HG03159 (cell line): ENCODE data around the gene BNC2.

ENCODE experiments used
- ATAC-seq: cut with Tn5 transposase; IDR thresholded peaks from one replicate; pipeline ENCODE4 v1.9.1; 2021; ENCODE audit warnings: mild to moderate bottlenecking, moderate library complexity; ENCODE audit not compliant: unreplicated experiment

BNC2 gene

DNA sequence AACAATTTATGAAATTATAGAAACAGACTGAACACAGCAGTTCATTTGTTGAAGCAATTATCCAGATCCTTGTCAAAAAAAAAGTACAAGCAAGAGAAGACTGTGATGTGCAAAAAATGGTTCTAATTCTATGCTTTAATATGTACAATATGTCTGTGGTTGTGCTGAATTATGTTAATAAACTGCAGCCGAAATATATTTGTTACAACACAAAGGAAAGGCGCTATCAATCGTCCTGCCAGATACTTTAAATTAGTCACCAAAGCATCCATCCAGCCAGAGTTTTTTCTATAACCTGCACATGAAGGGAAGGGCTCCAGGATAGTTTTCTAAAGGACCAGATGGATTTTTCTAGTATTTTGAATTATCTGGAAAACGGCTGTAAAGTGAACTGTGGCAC is 259.5 kb downstream of the BNC2 start:
- no peak for ATAC-seq

DNA sequence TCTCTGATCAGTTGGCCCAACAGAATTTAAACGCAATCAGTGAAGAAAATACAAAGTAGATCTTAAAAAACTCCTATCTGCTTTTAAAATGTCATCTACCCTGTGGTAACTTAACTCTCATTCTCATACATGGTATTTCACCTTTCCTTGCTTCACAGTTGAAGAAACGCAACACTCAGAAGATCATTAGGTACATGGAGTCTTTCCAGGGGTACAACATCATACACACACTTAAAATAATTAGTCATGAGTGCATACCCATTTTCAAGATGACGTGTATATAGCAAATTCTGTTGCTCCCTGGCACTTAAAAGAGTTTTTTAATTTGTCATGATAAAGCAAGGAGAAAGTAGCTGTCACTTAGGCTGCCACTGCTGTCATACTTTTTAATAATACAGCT is 259.9 kb downstream of the BNC2 start:
- no peak for ATAC-seq

DNA sequence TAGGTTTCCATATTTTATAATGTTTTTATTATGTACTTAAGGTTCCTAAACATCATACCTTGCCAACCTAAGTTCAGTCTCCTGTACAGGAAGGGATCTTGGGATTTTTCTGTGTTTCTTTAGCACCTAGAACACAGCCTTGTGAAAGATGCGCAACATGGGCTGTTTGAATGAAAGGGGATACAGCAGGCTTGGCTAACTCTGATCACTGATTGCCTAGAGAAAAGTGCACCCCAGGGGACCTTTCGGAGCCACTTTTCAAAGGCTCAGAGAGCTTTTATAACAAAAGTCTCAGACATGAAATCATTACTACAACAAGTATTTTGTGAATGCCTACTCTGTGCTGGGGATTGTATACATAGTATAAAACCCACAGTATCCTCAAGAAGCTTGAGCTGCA is 261.6 kb downstream of the BNC2 start:
- ATAC-seq = no peak

DNA sequence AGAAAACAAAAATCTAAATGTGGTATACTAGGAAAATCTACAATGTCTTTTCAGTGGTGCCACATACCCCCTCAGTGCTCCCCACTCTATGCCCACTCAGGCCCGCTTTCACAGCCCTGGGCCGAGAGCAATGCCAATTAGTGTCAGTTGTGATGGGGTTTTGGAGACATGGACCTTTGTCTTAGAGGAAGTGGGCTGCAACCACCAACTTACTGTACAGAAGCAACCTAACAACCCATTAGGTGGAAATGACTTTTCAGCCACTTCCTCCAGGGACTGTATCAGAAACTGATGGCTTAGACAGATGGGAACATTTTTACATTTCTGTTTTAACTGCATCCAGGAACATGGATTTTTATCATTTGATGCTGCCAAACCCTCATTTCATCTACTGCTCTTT is 268.0 kb downstream of the BNC2 start:
- no peak for ATAC-seq

DNA sequence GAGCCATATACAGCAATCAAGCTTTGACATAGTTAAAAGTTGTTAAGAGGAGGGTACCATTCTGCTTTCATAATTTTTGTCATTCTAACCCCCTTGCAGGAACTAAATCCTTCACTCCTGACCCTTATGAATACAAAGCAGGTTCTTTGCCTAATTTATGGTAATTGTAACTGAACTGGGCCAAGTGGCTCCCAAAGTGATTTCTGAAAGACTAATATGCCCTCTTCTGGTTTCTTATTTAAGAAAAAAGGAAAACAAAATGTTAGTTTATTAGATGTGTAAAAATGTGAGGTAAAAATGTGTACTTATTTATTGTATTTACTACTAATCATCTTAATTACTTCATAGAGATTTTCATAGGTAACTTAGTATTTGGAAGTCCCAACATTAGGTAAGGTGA is 268.5 kb downstream of the BNC2 start:
- no peak for ATAC-seq

DNA sequence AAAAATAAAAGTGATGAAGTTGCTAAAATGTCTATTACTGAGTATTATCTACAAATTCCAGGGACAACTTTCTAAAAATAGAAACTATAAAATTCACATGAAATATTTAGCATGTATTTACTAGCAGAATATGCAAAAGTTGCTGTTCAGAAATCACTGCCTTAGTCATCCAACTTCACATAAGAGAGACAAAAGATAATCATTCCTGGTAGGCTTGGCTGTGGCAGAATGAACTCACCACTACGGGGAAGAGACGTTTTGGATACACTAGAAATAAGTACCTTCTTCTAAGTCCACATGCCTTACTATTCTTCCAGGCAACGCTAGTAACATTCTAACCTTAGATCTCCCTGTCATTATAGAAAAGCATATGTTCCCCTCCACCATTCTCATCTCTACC is 272.2 kb downstream of the BNC2 start:
- no peak for ATAC-seq

DNA sequence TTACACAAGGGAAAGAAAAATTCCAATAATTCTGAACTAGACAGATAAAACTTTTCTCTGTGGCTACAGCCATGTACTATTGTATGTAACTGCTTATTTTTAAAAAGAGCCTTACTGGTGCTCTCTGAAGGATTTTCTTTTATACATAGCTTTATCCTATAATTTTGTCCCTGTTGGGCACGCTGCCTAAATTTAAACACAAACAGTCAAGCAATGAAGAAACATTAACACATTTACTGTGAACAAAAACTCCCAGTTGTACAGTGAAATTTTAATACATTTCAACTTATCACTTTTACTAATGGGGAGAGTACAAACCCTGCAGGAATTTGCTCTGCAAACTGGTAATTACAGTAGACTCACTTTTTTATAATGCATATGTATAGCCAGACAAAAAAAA is 273.3 kb downstream of the BNC2 start:
- no peak for ATAC-seq

DNA sequence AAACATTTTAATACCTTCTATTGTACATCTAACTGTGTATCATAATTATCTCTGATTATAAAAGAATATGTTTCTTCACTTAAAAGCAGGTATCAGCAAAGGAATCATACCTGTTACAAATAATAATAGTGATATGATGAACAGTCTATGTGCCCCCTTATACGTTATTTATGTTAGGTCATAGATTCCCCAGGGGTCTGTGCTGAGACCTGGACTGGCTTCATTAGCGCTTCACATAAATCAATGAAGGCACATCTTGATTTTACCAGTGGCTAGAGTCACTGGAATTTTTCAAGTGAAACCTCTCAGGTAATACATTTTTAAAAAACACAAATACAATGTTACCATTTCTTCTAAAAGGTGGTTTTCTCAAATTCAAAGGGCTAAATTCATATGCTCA is 275.2 kb downstream of the BNC2 start:
- ATAC-seq = no peak

DNA sequence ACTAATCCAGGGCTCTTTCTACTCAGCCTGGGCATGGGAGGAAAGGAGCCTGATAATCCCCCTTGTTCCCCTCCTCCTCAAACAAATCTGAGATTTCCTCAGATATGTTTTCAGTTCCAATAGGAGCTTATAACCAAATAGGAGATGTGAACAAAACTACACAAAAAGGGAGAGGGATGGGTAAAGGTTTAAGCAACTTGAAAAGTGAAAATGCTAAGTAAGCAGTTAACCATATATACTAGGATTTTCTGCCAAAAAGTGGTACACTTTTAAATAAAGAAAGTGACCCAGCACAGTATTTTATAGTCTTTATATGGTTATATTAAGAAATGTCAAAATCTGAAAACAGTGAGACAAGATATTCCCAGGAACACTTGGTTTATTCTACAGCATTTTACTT is 275.7 kb downstream of the BNC2 start:
- no peak for ATAC-seq

DNA sequence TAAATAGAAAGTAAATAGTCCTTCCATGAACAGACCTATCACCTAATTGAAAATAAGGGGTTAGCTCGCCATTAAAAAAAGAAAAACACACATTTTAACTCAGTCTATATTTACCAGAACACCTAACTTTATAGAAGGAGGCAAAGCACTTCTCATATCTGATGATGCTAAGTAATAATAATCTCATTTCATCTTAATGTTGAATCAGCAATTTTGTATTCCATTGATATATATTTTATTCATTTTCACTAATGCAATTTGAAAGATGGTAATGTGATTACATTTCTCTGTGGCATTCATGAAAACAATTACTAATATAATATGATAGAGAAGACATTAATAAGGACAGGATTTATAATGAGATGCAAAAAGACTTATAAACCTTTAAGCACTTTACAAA is 276.7 kb downstream of the BNC2 start:
- no peak for ATAC-seq

DNA sequence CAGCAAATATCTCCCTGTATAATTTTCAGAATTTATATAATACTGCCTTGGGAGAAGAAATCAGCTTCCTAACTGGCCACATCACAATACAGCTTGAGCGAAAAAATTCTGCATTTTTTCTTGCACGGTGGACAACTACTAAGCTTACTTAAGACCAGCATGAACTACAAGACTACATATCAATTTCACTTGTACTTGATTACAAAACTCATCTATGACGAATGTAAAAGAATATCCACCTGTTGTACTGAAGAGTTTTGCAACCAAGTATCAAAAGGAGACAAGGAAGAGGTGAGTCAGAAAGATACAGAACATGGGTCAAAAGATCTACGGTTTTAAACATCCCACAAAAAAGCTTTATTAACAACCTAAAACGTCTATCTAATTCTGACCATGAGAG is 279.4 kb downstream of the BNC2 start:
- no peak for ATAC-seq

DNA sequence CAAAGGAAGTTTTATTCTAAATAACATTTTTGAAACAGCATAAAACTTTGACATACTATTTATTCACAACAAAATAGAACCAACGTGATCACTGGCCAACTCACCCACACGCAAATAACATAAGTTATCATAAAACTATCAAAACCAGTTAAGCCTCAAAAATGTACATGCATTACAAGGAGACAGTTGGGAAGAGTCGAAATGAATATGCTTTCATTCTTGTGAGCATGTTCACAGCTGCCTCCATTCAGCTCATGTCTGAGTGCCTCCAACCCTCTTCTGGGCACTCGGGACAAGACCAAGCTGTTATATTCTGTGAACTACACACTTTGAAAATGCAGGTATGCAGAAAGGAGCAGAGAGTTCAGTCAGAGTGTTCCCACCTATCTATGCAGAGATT is 284.9 kb downstream of the BNC2 start:
- no peak for ATAC-seq

DNA sequence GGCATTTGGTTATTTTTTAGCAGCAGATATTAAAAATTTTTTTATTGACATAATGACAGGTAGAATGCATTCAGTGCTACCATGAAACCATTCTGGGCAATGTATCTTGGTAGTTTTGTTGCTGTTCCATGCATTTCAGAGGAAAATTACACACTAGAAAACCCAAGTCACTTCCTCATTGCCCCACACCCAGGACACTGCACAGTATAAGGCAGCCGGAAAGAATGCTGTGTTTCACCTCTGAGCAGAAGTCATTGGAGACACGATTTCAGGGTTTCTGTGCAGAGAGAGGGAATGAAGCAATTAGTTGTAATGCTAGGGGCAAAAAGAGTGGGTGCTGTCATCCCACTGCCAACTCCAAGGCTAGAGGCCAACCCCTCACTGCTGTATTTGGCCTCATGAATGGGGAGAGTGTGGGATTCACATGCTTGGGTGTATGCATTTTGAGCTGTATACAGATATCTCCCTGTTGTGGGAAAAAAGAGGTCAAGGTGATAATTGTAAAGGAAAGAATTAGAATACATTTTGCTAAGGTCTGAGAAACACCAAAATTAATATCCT is 290.5 kb downstream of the BNC2 start:
- no peak for ATAC-seq

DNA sequence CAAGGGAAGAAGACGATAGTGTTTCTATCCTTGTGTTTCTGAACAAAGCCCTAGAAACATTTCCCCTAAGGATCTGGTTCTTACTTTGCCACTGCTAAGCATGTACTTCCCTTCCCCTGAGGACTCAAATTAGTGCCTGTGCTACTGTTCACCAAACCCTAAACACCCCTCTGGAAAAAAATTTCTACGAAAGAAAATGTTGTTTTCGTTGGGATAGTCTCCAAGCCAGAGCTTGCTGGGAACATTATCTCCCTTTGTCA is 294.6 kb downstream of the BNC2 start:
- no peak for ATAC-seq

DNA sequence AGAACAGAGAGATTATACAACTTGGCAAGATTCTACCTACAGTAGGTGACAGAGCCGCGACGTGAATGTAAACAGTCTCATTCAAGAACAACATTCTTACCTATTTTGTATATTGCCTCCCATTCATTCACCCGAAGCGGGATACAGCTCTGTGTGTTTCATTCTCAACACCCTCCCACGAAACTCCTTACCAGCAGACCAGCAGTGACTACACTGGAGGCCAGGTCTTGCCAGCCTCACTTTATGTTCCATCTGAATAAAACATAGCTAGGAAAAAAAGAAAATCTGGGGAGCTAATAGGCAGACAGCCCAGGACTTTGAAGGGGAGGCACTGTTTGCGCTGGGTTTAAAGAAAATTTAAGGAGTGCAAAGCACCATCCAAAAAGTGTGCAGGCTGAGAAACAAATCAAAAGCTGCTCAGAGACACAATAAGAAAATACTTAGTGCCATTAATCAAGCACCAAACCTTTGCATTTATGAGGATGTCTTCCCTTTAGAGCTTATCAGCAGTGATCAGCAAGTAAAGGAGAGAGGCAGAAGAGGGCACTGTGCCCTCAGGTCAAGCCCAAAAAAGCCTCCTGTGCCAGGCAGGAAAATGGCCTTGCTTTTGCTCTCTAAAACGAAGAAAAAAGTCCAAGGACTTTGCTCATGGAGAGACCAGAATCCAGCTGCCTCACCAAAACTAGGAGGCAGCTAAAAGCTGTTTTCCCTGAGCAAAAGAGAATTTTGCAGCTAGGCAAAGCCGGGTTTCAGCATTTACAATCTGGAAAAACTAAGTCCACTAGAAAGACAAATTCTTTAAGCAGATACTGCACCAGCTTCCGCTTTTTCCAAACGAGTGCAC is 295.1 kb downstream of the BNC2 start:
- no peak for ATAC-seq

DNA sequence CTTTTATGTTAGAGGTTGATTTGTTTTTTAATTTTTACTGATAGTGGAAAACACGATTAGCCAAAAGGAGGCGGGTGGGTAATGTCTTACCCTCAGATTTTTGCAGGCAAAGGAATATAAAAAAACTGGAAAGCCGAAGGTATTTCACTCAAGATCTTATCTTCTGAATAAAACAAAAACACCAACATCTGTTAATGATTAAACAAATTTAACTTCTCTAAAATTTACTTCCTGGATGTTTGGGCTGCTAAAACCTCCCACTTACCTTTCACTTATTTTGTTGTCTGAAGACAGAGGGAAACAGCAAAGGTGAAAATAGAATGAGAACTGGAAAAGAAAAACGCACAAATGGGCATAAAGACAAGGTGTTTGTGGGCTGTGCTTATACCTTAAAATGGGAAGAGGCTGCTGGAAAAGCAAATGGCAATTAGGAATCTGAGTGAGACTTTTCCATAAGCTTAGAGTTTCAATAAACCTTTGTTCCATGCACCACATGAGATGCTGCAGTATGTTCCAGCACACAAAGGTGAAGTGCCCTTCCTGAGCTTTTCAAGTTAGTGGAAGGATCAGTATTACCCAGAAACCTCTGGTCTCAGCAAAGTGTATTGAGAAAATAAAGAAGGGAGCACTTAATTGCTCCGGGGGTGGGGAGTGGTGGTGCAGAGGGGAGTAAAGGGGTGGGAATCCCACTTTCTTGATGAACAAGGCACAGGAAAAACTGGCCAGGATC is 298.3 kb downstream of the BNC2 start:
- ATAC-seq = no peak

DNA sequence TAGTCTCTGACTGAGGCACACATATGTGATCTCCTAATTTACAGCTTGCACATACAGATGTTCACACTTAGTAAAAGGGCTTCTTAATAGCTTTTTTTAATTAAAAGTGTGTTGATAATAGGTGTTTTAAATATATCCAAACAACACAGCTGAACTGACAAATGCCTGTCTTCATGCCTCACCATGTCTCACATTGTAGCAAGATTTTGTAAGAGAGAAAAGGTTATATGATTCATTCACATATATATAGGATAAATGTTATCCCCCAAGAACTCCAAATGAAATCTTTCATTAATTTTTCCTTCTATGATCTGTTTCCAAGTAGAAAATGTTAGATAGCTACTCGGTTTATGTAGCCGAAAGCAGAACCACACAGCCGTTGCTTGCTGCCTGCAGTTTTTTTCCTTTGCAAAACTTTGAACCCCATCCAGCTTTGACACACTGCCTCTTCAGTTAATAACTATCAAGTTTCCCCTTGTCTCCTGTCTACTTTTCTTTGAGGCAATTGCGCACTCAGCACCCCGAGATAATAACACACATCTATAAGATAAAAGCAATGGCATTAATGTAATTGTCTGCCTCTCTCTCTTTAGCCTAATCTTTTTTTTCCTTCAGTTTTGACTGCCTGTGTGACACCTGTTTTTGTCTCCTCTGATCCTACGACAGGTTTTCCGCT is 299.2 kb downstream of the BNC2 start:
- no peak for ATAC-seq

DNA sequence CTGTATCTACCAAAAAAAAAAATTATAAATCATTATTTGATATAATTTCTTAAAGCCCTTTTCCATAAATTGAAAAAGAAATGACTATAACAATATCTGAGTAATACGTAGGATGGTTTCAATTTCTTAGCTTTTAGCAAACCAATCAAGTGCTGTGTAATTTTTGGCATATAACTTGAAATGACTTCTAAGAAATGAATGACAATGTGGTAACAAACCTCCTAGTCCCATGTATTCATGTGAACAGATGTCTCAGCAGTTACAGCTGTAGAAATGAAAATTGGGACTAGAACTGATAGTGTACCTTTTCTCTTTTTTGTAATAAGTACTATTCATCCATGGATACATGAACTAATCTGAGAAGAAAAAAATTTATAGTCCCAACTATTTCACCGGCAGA is 307.0 kb downstream of the BNC2 start:
- no peak for ATAC-seq

DNA sequence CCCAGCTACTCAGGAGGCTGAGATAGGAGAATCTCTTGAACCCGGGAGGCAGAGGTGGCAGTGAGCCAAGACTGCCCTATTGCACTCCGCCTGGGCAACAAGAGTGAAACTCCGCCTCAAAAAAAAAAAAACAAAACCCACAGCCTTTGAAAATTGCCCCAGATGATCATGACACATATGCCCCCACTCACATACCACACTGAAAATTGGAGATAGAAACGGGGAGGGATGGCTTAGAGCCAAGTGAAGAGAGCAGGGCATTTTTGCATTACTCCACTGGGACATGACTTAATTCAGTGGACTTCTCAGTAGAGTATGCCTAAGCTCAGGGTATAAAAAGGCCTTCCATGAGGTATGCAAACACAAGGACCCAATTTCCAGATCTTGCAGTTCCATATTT is 309.3 kb downstream of the BNC2 start:
- no peak for ATAC-seq

DNA sequence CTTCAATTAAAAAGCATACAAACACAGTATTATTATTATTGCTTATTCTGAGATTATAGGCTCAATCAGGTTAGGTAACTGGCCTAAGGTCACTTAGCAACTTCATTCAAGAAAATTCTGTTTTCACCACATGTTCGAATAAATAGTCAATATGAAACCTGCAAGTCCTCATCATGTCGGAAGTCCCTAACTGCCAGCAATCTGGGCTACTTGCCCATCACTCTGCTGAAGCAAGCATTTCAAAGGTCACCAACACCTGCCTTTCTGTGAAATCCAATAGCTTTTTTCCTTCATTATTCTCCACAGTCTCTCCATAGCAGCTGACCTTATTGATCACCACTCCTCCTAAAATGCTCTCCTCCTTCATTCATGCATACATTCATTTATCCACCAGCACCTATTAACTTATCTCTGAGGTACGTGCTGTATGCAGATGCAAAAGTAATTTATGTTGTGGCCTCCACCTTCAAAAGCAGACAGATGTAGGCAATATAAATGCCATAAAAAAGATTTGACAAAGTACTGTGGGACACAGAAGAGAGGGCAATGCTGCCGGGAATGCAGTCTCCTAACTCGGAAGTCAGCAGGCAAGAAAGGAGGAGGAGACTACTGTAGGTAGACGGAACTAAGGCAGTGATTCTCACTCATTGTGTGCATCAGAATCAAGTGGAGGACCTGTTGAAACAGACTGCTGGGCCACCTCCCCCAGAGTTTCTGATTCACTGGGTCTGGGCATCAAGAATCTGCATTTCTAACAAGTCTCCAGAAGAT is 310.9 kb downstream of the BNC2 start:
- no peak for ATAC-seq

DNA sequence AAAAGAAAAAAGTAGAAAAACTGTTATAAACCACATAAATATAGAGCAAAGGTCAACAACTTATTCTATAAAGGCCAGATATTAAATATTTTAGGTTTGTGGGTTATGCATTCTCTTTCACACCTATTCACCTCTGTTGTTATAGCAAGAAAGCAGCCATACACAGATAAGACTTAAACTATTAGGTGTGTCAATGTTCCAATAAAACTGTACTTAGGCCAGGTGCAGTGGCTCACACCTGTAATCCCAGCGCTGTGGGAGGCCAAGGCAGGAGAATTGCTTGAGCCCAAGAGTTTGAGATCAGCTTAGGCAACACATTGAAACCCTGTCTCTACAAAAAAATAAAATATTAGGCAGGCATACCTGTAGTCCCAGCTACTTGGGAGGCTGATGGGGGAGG is 314.7 kb downstream of the BNC2 start:
- ATAC-seq = no peak
